Large intestine (tissue), 3 donors: Measurements from ENCODE around the gene PLCH2. TPM values are rescaled to one million over a fixed set of nuclear protein-coding genes. Genes with fewer than 3 reads are reported as not detected.

Experiments used
- DNase-seq, 2 donors: peaks; one replicate each; pipeline versions ENCODE4 v3.0.0 to v3.0.0-alpha.2; 2013
- H3K27ac ChIP-seq: one replicate; pipeline ENCODE4 v1.5.1; 2013; ENCODE audit warnings: low read length
- H3K27me3 ChIP-seq: 2 replicates; pipeline ENCODE4 v1.6.1; 2013; ENCODE audit warnings: low read length; ENCODE audit not compliant: control insufficient read depth, insufficient read depth
- H3K36me3 ChIP-seq: 2 replicates; pipeline ENCODE4 v1.6.1; 2013; ENCODE audit warnings: low read length; ENCODE audit not compliant: control insufficient read depth, insufficient read depth
- H3K4me1 ChIP-seq: one replicate; pipeline ENCODE4 v1.6.1; 2013; ENCODE audit warnings: low read length; ENCODE audit not compliant: control insufficient read depth, insufficient read depth
- H3K4me3 ChIP-seq: one replicate; pipeline ENCODE4 v1.5.1; 2013; ENCODE audit warnings: low read length
- H3K9me3 ChIP-seq: one replicate; pipeline ENCODE4 v1.6.1; 2013; ENCODE audit warnings: mild to moderate bottlenecking, low read depth, low read length, moderate library complexity; ENCODE audit not compliant: control insufficient read depth
- whole genome bisulfite sequencing: methylation state at CpG from one replicate; pipeline ENCODE4 v1.1.5; 2013; ENCODE audit warnings: low lambda C conversion rate; ENCODE audit not compliant: insufficient coverage; 5-methylcytosine and 5-hydroxymethylcytosine counted together
- polyA plus RNA-seq: library from polyadenylated mRNA; unstranded; fragments of 120-200 nt; gene quantifications from one replicate; pipeline ENCODE4 v1.2.1, GENCODE V29; 2013

Gene PLCH2
- polyA plus RNA-seq, 1 donor: 5.0 TPM

DNA sequence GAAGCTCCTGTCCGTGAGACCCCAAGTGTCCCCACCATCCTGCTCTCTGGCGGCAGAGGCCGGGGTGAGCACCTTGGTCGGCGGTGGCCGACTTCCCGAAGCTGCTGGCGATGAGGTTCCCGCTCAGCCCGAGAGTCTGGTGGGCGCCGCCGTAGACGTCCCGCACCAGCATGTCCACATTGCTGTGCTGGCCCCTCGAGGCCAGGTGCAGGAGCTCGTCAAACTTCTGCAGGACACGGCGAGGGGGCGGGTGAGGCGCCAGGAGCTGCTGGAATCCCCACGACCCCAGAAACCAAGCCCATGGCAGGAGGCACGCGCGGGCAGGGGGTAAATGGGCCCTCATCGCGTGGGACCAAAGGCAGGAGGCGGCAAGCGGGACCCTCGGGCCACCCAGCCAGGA lies 43.6 kb downstream of the PLCH2 start:
- Histone ChIP-seq H3K9me3 (no peaks in the 10 kb centered on the region), H3K36me3 (peaks cover 72% of the 10 kb centered on the region), H3K4me1 (peaks cover 6% of the 10 kb centered on the region), H3K27me3 (no peaks in the 10 kb centered on the region), H3K27ac (no peak overlapping the region), H3K4me3 (no peak overlapping the region)
- no peak for DNase-seq
- WGBS: no CpG with 5 or more reads among the region's 30 CpGs

DNA sequence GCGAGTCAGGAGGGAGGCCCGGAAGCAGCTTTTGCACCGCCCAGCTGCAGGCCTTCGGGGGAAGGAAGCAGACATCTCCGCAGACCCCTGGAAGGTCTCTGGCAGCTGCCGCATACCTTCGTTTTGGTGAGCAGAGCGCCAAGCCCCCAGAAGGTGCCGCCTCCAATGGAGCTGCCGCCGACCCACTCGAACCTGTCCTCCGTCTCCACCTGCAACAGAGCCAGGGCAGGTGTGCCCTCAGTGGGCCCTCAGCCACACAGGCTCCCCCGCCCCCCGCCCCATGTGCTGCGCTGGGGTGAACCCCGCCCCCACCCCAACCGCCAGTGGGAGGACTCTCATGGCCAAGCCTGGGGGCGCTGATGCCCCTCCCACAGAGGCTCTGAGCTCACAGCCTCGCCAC lies 44.1 kb downstream of the PLCH2 start:
- no peaks in the 10 kb centered on the region for H3K9me3 ChIP-seq
- peaks cover 67% of the 10 kb centered on the region for H3K36me3 ChIP-seq
- no peak for DNase-seq
- no peak overlapping the region for H3K27ac ChIP-seq
- WGBS: no CpG with 5 or more reads among the region's 20 CpGs
- H3K4me1 ChIP-seq: peaks cover 11% of the 10 kb centered on the region
- H3K4me3 ChIP-seq: no peak overlapping the region
- H3K27me3 ChIP-seq: no peaks in the 10 kb centered on the region

DNA sequence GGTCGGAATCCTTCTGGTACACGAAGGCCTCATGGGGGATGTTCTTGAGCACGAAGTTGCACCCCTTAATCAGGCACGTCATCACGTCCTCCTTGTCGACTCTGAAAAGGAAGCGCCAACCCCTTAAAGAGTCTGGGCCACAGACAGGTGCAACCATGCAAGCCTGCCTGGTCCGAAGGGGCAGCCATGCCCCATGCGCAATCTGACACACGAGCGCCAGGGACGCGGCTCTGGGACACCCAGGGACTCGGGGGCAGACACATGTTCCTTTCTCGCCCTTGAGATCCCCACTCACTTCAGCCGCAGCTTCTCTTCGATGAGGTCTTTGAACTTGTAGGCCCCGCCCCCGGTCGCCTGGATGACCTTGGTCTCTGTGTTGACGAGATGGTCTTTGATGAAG lies 44.7 kb downstream of the PLCH2 start:
- DNase-seq: no peak
- no CpG with 5 or more reads among the region's 21 CpGs for WGBS
- Histone ChIP-seq H3K27ac (no peak overlapping the region), H3K4me1 (peaks cover 14% of the 10 kb centered on the region), H3K9me3 (no peaks in the 10 kb centered on the region), H3K36me3 (peaks cover 62% of the 10 kb centered on the region), H3K4me3 (no peak overlapping the region), H3K27me3 (no peaks in the 10 kb centered on the region)

DNA sequence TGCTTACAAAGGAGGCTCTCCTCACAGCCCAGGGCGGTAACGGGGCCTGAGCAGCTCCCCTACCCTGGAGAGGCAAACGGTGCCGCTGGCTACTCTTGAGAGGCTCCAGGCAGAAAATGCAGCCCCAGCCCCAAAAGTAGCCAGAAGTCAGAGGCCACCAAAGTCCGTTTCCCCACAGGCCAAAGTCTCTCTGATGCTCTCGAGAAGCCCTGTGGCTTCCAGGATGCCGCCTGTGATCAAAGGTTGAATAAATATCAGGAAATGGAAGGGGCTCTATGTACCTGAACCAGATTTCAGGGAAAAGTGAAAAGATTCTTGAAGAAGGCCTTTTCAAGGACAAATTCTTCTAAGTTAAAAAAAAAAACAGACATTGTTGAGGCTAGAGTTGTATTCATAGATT lies 46.1 kb downstream of the PLCH2 start:
- Histone ChIP-seq H3K9me3 (no peaks in the 10 kb centered on the region), H3K36me3 (peaks cover 48% of the 10 kb centered on the region), H3K27me3 (no peaks in the 10 kb centered on the region), H3K4me3 (no peak overlapping the region), H3K27ac (no peak overlapping the region), H3K4me1 (peaks cover 20% of the 10 kb centered on the region)
- no CpG with 5 or more reads among the region's 7 CpGs for WGBS
- no peak for DNase-seq

DNA sequence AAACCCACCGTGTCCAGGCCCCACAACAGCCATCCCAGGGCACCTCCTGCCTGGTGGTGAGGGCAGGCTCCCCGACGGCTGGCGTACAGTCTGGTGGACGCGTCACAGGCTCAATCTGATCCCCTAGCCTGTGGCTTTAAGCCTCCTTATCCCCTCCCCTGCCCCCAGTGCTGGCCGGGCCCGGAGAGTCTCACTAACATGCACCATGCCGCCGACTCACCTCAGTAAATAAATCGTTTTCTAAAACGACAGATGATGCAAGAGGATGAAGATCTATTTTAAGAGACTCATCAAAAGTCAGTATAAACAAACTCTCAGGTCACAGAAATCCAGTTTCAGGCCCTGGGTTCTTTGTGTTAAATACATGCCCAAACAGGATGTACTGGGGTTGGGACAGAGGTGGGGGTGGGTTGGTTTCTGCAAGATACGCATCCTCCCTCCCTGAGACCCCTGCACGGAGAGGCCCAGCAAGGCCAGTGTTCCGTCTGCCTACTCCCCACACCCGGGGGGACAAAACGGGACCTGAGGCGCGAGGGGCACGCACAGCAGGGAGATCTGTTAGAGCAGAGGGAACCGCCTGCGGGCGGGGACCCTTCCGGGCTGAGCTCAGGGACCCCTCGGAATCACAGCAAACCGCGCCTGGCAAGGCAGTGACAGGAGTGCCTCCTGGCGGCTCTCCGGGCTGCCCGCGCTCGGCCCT lies 47.3 kb downstream of the PLCH2 start:
- peaks cover 28% of the 10 kb centered on the region for H3K4me1 ChIP-seq
- H3K27me3 ChIP-seq: peaks cover 10% of the 10 kb centered on the region
- peaks cover 36% of the 10 kb centered on the region for H3K36me3 ChIP-seq
- no peak overlapping the region for H3K27ac ChIP-seq
- no peaks in the 10 kb centered on the region for H3K9me3 ChIP-seq
- no peak overlapping the region for H3K4me3 ChIP-seq
- 84% methylated on average over 6 of the region's 32 CpGs for WGBS
- DNase-seq: no peak

DNA sequence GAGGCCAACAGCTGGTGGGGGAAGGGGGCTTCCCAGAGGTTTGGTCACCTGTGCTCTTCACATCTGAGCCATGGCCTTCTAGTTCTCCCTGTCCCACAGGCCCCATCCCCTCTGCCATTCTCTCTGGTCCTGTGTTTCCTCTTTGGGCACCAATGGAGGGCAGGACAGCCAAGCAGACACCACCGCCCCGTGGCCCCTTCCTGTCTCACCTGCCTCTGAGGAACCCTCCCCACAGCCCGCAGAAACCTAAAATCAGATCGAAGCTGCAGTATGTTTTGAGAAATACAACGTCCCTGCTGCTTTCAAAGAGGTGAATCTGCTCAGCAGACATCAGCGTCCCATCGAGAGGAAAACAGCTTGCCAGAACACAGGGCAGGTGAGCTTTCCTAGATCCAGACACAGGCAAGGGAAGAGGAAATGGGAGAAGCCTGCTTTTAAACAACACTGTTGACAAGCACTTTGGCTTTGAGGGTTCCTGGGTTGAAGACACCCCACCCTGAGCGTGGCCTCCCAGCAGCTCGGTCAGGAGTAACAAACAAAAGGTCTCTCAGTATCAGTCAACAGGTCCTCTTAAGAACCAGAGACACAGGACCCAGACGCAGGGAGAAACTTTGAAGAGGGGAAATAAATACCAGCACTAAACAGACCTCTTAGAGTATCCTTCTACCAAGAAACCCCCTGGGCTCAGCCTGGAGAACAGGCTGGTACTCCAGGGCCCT lies 48.0 kb downstream of the PLCH2 start:
- no CpG with 5 or more reads among the region's 10 CpGs for WGBS
- peaks cover 35% of the 10 kb centered on the region for H3K4me1 ChIP-seq
- no peak overlapping the region for H3K27ac ChIP-seq

DNA sequence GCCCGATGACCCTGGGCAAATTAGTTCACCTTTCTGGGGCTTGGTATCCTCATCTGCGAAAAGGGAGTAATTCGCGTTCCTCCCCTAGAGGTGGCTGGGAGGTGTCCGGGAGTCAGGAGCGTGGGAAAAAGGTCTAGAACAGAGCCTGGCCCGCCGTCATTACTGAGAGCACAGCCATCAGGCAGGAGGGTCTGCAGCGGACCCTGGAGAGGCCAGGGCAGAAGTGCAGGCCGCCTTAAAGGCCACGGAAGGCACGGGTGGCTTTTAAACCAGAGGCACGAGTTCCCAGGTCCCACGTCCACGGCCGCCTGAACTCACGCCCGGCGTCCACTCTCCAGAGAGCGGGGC lies 49.5 kb downstream of the PLCH2 start:
- no CpG with 5 or more reads among the region's 20 CpGs for WGBS
- H3K4me1 ChIP-seq: peaks cover 44% of the 10 kb centered on the region
- H3K9me3 ChIP-seq: no peaks in the 10 kb centered on the region
- DNase-seq: no peak
- peaks cover 27% of the 10 kb centered on the region for H3K27me3 ChIP-seq
- H3K4me3 ChIP-seq: peak overlapping the region; percentile 93
- H3K36me3 ChIP-seq: peaks cover 17% of the 10 kb centered on the region
- no peak overlapping the region for H3K27ac ChIP-seq

More for the DNA sequence above, 48.0 kb downstream of the PLCH2 start:
- Histone ChIP-seq H3K9me3 (no peaks in the 10 kb centered on the region), H3K36me3 (peaks cover 29% of the 10 kb centered on the region), H3K27me3 (peaks cover 16% of the 10 kb centered on the region), H3K4me3 (no peak overlapping the region)
- DNase-seq: no peak

DNA sequence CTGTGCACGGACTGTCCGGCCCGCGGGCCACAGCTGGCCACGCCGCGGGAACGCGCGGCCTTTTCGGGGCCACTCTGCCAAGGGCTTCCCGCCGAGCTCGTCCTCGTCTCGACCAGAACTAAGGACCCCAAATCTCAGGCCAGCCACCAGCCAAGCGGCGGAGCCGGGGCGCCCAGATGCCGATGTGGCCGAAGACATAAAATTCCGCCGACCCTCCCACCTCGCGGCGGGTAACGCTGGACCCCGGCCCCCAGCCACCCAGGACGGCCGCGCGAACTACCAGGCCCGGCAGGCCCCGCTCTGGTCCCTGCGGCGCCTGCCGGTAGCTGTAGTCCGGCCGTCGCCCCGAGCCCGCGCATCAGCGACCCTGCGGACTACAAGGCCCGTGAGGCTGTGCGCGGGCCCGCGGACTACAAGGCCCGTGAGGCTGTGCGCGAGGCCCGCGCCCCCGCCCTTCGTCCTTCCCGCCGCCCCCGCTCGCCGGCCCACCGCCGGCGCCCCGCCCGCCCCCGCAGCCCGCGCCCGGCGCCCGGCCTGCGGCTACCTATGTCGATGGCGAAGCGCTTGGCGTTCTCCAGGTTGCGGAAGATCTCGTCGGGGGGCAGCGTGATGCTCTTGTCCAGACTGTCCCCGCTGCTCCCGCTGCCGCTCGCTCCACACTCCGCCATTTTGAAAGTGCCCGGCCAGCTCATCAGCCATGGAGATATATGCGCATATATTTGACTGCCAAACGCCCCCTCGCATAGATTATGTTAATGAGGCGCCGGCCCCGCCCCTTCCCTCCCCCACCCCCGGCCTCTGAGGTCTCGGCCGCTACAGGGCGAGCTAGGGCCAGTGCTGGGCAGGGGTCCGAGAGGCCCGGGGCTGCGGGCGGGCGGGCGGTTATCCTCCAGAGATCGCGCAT lies 50.1 kb downstream of the PLCH2 start, which contains the start of gene PANK4:
PANK4 (minus strand) TSS at position 677 of the 904 bp plus-strand sequence; CDS start at position 668, 9 bp downstream.
- H3K4me1 ChIP-seq: peaks cover 50% of the 10 kb centered on the region
- DNase-seq: peak; percentile 93 to 94

DNA sequence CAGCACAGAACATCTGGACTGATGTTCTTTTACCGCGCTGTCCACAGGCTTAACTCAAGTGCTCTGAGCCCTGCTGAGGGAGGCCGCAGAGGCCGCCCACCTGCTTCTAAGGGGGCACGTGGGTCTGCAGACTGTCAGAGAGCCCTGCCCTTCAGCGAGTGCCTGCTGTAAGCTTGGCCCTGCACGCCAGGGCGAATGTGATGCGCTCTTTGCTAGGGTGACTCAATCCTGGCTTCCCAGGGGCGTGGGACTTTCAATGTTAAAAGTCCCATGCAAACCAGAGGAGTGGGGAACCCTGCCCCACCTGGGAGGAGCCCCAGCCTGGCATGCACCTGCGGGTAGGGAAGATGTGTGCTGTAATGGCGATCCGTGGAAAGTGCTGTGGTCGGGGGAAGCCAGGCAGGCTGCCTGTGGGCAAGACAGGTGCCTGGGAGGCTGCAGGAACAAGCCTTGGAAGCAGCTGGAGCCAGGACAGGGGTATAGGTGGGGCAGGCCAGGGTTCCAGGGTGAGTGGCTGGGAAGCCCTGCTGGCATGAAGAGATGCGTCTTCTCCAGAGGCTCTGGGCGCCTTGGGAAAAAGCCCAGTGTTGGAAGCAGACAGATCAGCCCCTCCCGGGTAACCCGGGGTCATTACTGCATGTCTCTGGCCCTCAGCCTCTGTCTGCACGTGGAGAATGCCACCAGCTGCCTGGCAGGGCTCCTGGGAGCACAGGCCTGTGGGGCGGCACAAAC lies 50.9 kb downstream of the PLCH2 start:
- WGBS: no CpG with 5 or more reads among the region's 20 CpGs
- H3K4me3 ChIP-seq: peak overlapping the region; percentile 23
- peaks cover 50% of the 10 kb centered on the region for H3K4me1 ChIP-seq
- peaks cover 5% of the 10 kb centered on the region for H3K36me3 ChIP-seq
- no peak for DNase-seq
- H3K27ac ChIP-seq: no peak overlapping the region
- H3K27me3 ChIP-seq: peaks cover 41% of the 10 kb centered on the region
- H3K9me3 ChIP-seq: peaks cover 6% of the 10 kb centered on the region

More for the DNA sequence above, 50.1 kb downstream of the PLCH2 start, which contains the start of gene PANK4:
- Histone ChIP-seq H3K4me3 (peak within 1 kb of the TSS; percentile 93), H3K9me3 (peaks cover 4% of the 10 kb centered on the region), H3K27me3 (peaks cover 33% of the 10 kb centered on the region), H3K27ac (peak within 1 kb of the TSS; percentile 45), H3K36me3 (peaks cover 10% of the 10 kb centered on the region)
- no CpG with 5 or more reads among the region's 107 CpGs for WGBS

DNA sequence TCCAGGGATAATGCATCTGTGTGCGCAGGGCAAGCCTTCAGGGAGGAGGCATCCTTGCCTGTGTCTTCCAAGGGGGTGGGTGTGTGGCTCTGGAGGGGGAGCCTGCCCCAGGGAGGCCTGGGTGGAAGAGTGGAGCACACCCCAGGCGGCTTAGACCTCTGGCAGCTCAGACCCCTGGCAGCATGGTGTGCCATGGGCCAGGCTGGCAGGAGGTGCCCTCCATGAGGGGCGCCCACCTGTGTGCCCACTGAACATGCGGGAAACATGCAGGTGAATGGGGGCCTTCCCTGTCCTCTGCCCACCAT lies 51.4 kb downstream of the PLCH2 start:
- H3K4me1 ChIP-seq: peaks cover 50% of the 10 kb centered on the region
- H3K4me3 ChIP-seq: no peak overlapping the region
- peaks cover 5% of the 10 kb centered on the region for H3K36me3 ChIP-seq
- no peak for DNase-seq
- no peak overlapping the region for H3K27ac ChIP-seq
- peaks cover 46% of the 10 kb centered on the region for H3K27me3 ChIP-seq
- no CpG with 5 or more reads among the region's 4 CpGs for WGBS
- H3K9me3 ChIP-seq: peaks cover 6% of the 10 kb centered on the region
